Hepatocyte (in vitro differentiated cells): Measurements from ENCODE around the gene AK5.

Source experiments
- EZH2phosphoT487 ChIP-seq: fragments of 200-600 bp; sonication (generic); IDR thresholded peaks from one replicate; pipeline ENCODE4 v1.6.1; 2018; ENCODE audit warnings: antibody characterized with exemption, mild to moderate bottlenecking, low read depth, moderate library complexity; ENCODE audit not compliant: unreplicated experiment, severe bottlenecking
- TF ChIP-seq, protein P1 (sequence below): fragments of 200-600 bp; sonication (generic); IDR thresholded peaks from 2 replicates; pipeline ENCODE4 v1.5.1; 2016; ENCODE audit warnings: antibody characterized with exemption, mild to moderate bottlenecking; ENCODE audit not compliant: poor library complexity

DNA sequence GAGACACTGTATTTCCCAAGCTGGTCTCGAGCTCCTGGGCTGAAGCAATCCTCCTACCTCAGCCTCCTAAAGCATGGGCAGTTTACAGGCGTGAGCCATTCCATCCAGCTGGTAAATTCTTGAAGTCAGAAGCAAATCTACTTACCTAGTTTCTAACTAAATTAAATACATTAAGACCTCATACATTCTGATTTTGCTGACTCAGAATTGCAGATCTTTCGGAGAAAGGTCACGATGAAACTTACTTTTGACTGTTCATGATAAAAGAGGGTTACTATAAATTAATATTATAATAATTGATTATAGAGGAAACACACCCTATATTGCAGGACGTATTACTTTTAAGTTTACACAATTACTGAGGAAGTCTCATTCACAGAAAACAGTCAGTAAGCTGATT lies 268.3 kb downstream of the AK5 start:
- TF ChIP-seq, protein P1, sequence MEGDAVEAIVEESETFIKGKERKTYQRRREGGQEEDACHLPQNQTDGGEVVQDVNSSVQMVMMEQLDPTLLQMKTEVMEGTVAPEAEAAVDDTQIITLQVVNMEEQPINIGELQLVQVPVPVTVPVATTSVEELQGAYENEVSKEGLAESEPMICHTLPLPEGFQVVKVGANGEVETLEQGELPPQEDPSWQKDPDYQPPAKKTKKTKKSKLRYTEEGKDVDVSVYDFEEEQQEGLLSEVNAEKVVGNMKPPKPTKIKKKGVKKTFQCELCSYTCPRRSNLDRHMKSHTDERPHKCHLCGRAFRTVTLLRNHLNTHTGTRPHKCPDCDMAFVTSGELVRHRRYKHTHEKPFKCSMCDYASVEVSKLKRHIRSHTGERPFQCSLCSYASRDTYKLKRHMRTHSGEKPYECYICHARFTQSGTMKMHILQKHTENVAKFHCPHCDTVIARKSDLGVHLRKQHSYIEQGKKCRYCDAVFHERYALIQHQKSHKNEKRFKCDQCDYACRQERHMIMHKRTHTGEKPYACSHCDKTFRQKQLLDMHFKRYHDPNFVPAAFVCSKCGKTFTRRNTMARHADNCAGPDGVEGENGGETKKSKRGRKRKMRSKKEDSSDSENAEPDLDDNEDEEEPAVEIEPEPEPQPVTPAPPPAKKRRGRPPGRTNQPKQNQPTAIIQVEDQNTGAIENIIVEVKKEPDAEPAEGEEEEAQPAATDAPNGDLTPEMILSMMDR, result no peak
- no peak for TF ChIP-seq EZH2phosphoT487
